Astrocyte of the spinal cord (primary cell): Measurements from ENCODE around the gene LATS2.

Source experiments
- DNase-seq: peaks from one replicate; pipeline ENCODE4 v3.0.0; 2011; ENCODE audit warnings: low read depth, low spot score
- H3K4me3 ChIP-seq: 2 replicates; pipeline ENCODE4 v1.5.1; 2011; ENCODE audit warnings: low read depth, mild to moderate bottlenecking, low read length, moderate library complexity
- CTCF ChIP-seq: IDR thresholded peaks from 2 replicates; pipeline ENCODE4 v1.5.1; 2012; ENCODE audit warnings: low read depth, mild to moderate bottlenecking, low read length, inconsistent platforms
- in situ Hi-C: cut with HindIII; loops from 2 replicates; pipeline ENCODE4 v1.10.0; 2017; ENCODE audit warnings: low sequenced_read_pairs

The LATS2 gene

GRCh38 chr13:20988033-20988908 is 73.1 kb downstream of the LATS2 start:
- TF ChIP-seq CTCF = no peak
- in situ Hi-C loops = no loop called here
- no peak overlapping the region for H3K4me3 ChIP-seq
- DNase-seq = no peak

GRCh38 chr13:20987599-20987998 is 73.8 kb downstream of the LATS2 start:
- no peak for TF ChIP-seq CTCF
- no peak overlapping the region for H3K4me3 ChIP-seq
- in situ Hi-C loops = no loop called here
- no peak for DNase-seq

- TF ChIP-seq CTCF = no peak
- in situ Hi-C loops = no loop called here
- peak; percentile 38 for DNase-seq
- H3K4me3 ChIP-seq = no peak overlapping the region
These were observed 76.5 kb downstream of the LATS2 start for GRCh38 chr13:20984879-20985278.

GRCh38 chr13:20983386-20983785 is 78.0 kb downstream of the LATS2 start:
- TF ChIP-seq CTCF = no peak
- in situ Hi-C loops = no loop called here
- DNase-seq = no peak
- H3K4me3 ChIP-seq = no peak overlapping the region

GRCh38 chr13:20981370-20982095 is 79.9 kb downstream of the LATS2 start:
- TF ChIP-seq CTCF = no peak
- in situ Hi-C loops = no loop called here
- DNase-seq = no peak

GRCh38 chr13:20980899-20981298 is 80.5 kb downstream of the LATS2 start:
- in situ Hi-C loops = no loop called here
- DNase-seq = no peak
- no peak overlapping the region for H3K4me3 ChIP-seq
- TF ChIP-seq CTCF = no peak

More at GRCh38 chr13:20981370-20982095, 79.9 kb downstream of the LATS2 start:
- H3K4me3 ChIP-seq = no peak overlapping the region
